HG03025 (cell line): ENCODE results near the gene SGPL1.

Experiments
- ATAC-seq: cut with Tn5 transposase; IDR thresholded peaks from one replicate; pipeline ENCODE4 v1.9.1; 2021; ENCODE audit warnings: mild to moderate bottlenecking, moderate library complexity; ENCODE audit not compliant: unreplicated experiment, low FRiP score

Gene SGPL1

DNA sequence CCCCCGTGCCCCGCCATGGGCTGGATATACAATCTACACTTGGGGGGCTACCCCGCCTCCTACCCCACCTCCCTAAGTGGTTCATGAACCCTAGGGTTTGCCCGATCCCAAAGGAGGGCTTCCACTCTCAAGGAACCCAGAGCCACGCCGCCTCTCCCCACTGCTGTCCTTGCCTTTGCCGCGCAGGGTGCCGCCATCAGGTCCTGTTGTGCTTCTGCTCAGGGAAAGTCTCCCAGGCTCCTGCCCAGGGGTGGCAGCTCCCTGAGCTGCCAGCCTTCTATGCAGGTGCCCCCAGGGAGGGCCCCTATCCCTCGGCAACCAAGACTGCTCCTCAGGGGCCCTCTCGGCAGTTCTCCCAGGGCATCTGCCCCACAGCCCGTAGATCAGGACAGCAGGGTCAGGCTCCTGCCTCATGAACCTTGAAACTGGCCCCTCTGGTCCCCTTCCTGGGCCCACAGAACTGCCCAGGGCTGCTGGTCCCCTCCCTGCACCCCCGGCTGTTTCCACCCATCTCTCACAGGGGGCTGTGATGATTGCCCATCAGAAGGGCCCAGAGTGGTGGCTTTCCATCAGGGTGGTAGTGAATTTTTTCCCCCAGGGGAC lies 85.6 kb downstream of the SGPL1 start:
- no peak for ATAC-seq

DNA sequence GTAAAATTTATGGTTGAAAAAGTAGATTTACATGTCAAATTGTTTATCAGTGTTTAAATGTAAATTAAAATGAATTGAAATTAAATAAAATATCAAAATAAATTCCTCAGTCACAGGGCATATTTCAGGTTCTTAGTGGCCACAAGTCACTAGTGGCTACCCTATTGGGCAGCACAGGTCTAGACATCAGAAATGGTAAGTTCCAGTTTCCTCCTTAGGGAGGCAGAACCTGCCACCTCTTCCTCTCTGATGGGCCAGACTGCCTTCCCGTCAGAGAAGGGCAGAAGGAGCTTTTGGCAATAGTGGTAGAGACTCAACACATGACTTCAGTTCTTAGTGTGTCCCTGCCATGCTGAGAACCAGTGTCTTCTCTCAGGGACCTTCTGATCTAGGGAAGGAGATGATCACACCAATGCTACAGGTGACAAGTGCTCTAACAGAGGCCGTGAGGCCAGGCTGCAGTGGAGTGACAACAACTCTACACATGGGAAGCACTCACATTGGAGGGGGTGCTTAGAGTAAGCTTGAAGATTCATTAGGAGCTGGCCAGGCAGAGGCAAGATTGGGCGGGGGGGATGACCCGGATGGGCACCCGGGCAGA lies 87.0 kb downstream of the SGPL1 start:
- ATAC-seq: no peak

DNA sequence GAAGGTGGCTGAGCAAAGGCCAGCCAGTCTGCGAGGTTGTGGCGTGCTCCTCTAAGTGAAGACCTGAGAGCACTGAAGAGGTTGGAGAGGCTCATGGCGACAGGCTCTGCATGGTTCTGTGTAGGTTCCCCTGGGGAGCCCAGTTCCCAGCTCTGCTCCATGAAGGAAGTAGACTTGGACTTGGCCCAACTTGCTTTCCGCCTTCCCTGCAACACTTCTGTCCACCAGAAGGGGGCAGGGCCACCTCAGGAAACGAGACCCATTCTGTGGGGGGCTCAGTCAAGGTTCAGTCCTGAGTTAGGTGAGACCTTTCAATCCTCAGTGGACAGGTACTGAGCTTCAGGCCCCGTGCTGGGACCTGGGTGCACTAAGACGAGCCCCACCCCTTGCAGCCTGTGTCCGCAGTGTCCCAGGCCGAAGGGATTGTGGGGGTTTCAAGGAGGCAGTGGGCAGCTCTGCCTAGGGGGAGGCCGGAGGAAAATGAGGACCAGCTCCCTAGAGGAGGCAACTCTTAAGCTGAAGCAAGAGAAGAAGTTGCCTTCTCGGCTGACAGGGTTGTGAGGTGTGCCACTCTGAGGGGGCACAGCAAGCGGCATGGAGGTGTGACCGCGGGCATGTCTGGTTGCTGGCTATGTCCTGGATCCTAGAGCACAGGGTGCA lies 87.6 kb downstream of the SGPL1 start:
- no peak for ATAC-seq

DNA sequence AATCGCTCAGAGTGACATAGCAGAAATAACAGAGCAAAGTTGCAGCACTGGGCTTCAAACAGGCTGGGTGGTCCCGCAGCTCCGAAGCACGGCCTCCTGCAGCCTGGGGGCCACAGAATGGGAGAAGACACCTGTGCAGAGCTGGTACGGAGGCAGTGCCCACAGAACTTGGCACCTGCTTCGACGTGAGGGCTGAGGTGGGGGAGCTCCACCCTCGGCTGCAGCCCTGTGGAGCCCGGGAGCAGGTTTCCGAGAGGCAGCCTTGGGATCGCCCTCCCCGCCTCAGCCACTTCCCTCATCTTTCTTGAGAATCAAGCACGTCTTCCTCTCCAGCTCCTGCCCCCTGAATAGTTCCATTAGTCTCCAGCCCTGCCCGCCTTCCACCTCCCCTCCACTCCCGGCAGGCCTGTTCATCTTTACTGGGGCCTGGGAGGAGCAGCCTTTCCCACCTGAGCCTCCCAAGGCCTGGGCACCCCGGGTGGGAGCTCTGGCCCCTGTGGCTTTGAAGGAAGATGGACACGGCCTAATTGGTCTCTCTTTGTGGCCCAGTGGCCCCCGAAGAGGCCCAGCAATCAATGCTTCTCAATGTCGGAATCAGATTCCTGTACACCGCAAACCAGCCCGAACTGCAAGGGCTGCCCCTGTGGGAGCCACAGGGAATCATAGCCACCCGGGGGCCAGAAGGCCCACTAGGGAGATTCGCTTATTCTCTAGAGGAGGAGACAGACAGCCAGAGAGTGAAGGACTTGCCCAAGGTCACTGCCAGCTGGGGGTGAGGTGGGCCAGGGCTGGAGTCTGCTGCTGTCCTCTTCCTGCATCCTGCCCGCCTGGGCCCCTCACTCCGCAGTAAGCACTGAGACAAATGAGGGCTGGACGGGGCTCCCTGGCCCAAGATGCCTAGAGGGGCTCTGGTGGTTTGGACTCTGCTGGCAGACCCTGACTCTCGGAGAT lies 89.6 kb downstream of the SGPL1 start:
- no peak for ATAC-seq

DNA sequence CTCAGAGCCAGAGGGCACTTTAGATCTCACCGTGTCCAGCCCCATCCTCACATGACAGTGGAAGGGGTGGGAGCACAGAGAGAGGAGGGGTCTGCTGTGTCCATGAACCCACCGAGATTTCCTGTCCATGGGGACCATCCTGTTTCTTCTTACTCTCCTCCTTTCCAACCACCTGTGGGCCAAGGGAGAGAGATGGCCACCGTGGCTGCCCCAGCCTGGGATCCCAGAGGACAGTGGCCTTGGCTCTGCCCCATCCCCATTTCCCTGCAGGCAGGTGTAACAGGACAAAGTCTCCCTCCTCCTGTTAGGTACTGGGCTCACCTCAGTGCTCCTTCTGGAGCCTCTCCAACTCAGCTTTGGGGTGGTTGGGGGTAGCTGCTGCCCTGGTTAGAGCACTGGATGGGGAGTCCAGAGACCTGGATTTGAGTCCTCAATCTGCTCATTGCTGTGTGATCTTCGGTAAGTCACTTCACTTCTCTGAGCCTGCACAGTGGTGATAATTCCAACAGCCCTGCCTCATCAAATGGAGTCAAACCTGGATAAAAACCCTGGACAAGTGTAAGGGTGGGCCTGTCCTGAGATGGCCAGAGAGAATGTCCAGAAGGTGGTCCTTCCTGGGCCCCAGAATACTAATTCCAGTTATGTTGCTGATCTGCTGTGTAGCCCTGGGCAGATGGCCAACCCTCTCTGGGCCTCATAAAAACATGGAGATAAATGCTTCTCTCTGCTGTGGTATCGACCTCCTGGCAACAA lies 90.5 kb downstream of the SGPL1 start:
- ATAC-seq: no peak

DNA sequence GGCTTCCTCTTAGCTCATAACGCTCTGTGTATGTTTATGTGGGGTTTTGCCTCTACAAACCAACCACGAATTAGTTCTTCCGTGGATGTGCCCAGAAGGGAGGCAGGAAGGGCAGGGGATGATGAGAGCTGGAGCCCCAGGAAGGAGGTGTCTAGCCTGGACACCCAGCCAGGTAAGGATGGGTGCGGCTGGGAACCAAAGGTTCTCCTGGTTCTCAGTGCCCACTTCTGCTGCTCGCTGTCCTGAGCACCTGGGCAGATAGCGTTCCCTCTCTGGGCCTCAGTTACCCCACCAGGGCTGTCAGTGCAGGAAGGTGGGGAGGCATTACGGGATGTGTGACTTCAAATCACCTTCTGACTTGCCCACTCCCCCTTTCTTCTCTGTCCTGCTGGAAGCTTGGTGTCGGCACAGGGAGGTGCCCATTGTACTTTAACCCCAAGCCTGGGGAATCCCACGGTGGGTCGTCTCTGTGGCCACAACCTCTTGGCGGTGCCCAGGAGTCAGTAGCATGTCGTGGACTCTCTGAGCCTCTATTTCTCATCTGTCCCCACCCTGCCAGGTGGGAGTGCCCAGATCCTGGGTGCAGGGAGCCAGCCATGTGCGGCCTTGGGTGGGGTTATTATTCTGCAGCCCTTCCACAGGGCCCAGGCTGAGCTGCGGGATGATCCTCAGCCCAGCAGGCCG lies 91.3 kb downstream of the SGPL1 start:
- ATAC-seq: no peak

DNA sequence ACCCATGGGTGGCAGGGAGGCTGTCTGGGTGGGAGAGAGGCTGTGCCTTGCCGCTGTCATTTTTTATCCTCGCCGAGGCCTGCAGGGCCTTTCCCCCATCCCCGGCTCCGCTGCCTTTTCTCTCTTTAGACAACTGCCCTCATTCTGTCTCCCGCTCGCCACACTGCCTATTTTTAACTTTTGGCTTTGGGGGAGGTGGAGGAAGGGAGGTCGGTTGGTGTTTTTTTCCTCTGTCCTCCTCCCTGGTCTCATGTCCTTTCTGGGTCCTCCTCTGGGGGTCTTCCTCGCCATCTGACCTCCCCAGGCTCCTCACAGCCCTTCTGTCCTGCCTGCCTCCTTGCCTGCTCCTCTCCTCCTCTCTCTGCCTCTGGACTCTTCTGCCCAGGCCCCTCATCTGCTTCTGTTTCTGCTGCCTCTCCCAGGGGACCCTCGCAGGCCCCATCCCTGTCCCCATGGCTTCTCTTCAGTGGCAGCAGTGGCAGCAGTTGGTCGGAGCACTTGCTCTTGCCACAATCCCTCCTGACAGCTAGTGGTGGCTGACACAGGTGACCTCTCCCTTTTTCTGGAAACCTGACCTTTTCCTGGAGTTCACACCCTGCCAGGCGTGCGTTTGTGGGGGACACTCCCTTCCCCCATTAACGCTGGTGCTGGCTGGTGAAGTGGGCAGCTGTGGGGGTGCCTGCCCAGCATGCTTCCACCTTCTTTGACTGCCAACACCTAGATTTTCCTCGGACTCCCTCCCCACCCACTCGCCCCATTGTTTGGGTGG lies 92.1 kb downstream of the SGPL1 start:
- no peak for ATAC-seq

DNA sequence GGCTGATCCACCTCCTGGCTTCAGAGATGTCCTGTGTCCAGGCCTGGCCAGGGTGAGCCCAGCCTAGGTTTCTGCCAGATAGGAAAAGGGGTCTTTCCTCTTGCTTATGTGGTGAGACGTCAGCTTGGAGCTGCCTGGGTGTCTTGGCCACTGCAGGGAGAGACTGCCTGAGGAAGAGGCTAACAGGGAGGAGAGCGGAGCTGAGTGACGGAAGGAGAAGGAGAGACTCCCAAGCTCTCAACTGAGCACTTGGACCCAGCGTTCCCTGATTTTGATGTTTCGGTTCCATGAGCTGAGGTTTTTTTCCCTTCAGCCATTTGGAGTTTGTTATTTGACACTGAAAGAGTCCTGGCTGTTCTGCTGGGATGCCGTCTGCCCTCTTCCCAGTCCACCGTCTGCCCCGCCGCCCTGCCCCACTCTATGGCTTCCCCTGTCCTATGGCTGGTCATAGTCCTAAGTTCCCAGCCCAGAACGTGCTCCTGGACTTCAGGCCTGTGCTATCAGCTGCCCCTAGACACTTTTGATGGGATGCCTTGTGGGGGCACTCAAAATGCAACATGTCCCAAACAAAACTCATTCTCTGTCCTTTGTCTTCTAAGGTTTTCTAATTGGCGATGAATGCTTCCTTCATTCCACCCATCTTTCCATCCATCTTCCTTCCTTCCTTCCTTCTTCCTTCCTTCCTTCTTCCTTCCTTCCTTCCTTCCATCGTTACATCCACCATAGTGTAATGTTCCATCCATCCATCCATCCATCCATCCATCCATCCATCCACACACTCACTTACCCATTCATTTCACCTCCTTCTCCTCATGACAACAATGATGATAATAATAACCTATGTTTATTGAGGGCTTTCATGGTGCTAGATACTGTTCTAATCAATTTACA lies 92.9 kb downstream of the SGPL1 start:
- ATAC-seq: no peak

DNA sequence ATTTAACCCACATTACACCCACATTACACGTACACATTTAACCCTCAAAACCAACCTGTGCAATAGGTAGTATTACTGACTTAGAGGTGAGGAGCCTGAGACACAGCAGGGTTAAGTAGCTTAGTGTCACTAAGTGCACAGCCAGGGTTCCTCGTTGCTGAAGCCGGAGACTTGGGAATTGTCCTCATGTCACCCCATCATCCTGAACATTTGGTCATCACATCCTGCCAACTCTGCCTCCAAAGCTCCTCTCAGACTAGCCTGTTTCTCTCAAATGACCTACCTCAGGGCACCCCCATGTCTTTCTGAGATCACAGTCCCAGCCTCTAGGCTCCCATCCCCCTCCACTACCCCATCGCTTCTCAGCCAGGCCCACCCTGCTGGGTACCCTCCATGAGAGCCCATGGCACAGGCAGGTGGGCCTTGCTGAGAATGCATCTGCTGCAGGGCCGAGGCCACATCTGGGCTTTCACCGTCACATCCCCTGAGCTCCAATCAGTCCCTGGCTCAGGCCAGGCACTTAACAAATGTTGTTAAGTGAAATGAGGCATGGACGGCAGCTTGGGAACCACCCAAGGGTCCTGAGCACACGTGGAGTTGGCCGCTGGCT lies 93.7 kb downstream of the SGPL1 start:
- ATAC-seq: no peak

DNA sequence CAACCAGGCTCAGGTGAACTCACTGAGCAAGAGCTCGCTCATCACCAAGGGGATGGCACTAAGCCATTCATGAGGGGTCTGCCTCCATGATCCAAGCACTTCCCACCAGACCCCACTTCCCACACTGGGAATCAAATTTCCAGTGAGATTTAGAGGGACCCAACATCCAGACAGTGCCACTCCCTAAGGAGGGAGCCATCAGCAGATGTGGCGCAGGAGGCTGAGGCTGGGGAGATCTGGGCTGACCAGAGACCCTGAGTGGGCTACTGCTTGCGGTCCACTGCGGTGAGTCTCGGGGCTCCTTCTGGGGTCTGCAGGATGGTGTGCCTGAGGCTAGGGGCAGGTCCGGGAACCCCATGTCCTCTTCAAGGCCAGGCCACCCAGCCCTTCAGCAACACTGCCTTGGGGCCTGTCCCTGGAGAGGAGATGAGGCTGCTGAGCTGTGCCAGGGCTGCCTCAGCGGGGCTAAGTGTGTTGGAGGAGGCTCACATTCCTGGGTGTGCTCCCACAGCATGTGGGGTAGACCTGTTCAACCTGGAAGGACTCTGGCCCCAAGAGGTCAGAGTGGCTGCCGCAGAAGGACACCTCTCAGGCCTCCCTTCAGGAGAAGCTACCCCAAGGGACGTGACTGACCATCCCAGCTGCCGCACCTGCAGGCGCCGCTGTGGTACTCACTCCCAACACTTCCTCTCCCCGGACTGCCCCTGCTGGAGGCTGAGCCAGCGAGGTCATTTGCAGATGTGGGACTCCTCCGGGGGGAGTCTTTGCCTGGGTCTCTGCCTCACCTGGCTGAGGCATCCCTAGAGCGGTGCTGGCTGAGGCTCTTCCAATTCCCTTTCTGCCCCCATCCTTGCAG lies 95.0 kb downstream of the SGPL1 start:
- no peak for ATAC-seq

DNA sequence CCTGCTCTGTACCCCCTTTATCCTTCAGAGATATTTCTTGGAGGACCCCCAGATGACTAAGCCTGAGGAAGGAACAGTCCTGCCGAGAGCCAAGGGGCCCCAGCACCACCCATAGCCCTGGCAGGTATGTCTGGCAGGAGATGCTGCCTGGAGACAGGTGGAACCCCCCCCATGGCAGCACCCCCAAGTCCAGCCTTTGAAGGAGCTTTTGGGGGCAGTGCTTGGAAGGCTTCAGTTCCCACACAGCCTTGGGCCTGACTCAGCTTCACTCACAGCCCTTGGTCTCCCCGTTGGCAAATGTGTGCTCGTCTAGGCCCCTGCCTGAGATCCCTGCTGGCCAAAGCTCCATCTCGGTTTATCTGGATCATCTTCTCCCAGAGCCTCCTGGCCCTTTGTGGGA lies 95.6 kb downstream of the SGPL1 start:
- no peak for ATAC-seq

DNA sequence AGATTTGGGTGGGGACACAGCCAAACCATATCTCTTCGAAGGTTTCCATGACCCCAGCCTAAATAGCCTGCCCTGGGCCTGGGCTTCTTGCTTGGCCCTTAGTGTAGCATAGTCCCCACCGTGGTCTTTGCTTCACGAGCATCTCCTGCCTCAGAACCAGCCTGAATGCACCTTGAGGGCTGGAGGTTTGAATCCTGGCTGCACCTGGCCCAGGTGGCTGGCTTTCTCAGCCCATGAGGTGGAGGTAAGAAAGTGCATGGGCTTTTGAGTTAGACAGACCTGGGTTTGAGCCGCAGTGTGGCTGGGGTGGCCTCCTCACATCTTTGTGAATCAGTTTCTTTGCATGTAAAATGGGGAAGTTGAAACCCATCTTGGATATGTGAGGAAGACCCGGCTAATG lies 96.8 kb downstream of the SGPL1 start:
- ATAC-seq: no peak

DNA sequence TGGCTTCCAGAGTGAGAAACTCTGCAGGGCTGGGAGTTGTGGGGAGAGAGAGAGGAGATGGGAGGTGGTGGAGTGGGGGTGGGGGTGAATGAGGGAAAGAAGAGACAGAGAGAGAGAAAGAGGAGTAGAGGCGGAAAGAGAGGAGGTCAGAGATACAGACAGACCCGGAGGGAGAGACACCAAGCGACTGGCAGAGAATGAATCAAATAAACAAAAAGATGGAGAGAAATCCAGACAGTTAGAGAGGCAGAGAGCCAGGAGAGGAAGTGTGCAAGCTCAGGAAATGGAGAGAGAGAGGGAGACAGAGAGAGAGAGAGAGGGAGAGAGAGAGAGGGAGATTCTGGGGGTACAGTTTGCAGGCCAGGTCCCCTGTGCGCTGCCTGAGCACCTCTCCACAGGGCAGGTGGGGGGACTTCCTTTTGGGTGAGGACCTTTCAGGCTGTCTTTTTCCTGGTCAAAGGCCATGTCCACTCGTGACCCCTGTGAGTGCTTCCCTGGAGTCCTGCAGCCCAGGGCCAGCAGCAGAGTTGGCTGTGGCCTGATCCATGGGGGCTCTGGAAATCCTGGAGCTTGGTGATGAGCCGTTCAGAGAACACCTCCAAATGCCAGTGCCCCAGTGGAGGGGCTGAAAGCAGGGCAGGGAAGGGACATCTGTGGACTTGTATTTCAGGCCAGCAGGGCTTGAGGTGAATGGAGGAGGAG lies 97.6 kb downstream of the SGPL1 start:
- no peak for ATAC-seq

DNA sequence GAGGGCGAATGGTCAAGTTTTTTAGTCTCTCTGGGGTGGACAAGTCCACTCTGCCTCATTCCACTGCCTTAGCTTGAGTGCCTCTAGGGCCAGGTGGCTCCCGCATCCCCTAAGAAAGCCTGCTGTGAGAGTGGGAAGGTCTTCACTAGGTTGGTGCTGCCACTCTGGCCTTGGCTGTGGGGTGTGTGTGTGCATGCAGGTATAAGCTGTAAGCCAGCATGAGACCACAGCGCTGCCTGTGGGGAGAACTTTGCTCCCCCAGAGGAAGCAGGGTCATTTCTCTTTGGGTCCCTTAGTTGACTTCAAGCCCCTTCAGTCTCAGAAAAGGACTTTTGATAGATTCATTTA lies 98.1 kb downstream of the SGPL1 start:
- ATAC-seq: no peak

DNA sequence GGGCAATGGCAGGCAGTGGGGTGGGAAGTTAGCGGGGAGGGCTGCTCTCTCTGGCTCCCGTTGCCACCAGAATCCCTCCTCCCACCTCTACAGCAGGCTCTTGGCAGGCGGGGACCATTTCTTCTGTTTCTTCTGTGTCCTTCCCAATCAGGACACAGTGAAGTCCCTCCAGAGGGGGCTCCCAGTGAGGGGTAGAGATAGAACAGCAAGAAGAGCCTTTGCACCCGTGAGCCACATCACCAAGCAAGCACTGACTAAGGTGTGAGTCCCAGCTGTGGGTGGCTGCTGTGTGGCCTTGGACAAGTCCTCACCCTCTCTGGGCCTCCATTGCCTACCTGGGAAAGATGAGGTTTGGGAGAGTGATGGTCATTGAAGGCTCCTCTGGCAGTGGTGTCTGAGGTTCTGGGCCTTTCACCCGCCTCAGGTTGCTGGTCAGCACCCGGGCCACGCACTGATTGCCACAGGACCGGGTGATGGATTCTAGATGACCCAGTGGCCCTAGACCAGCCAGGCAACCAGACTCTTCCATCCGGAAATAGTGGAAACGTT lies 98.6 kb downstream of the SGPL1 start:
- ATAC-seq: no peak

DNA sequence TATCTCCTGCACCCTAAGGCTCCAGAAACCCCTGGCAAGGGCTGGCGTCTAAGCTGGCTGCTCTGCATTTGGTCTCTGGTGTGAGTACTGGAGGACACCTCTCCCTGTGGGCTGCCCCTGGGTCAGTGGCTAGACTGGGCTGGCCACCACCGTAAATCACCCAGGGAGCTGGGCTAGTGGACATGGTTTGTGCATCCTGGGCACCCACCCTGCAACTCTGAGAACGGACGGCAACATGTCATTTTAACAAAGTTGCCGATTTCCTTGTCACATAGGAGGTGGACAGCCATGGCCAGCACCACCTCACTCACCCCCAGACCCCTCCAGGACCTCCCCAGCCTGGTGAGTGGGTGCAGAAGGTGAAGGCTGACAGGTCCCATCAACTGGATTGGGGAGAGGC lies 99.5 kb downstream of the SGPL1 start:
- no peak for ATAC-seq
